Measurements from ENCODE around the gene TMF1.

The TMF1 gene

GRCh38 chr3:69094467-69095205, 42.5 kb upstream of the TMF1 start:
- H3K4me3 ChIP-seq (replicated peaks; ENCODE audit: low read depth, low read length): no peak overlapping the region
- TF ChIP-seq, protein P1, sequence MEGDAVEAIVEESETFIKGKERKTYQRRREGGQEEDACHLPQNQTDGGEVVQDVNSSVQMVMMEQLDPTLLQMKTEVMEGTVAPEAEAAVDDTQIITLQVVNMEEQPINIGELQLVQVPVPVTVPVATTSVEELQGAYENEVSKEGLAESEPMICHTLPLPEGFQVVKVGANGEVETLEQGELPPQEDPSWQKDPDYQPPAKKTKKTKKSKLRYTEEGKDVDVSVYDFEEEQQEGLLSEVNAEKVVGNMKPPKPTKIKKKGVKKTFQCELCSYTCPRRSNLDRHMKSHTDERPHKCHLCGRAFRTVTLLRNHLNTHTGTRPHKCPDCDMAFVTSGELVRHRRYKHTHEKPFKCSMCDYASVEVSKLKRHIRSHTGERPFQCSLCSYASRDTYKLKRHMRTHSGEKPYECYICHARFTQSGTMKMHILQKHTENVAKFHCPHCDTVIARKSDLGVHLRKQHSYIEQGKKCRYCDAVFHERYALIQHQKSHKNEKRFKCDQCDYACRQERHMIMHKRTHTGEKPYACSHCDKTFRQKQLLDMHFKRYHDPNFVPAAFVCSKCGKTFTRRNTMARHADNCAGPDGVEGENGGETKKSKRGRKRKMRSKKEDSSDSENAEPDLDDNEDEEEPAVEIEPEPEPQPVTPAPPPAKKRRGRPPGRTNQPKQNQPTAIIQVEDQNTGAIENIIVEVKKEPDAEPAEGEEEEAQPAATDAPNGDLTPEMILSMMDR (IDR thresholded peaks at IDR 0.05; ENCODE audit: low read length, missing control alignments): no peak
- DNase-seq (ENCODE audit: low read depth): peak; percentile 23

GRCh38 chr3:69092030-69092516, 39.9 kb upstream of the TMF1 start:
- no peak overlapping the region for H3K4me3 ChIP-seq (replicated peaks; ENCODE audit: low read depth, low read length)
- no peak for DNase-seq (ENCODE audit: low read depth)

DNA sequence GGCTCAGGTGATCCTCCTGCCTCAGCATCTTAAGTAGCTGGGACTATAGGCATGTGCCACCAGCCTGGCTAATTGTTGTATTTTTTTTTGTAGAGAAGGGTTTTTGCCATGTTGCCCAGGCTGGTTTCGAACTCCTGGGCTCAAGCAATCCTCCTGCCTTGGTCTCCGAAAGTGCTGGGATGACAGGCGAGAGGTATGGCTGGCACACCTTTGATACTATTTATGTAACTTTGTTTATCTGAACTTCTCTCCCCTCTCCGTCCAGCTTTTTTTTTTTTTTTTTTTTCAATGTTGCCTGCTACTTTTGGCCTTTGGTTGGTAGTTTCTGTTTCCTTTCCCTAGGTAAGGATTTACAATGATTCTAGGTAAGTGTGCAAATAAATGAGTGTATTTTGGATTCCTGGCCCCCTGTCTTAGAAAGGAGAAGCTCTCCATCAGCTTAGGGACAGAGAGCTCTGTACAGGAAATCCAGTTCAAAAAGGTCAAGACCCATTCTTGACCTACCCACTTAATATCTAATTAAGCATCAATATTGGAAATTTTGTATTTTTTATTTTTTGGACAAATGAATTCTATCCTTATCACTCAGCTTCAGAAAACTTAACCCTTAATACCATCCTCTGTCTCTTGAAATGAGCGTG, 39.4 kb upstream of the TMF1 start:
- H3K4me3 ChIP-seq (replicated peaks; ENCODE audit: low read depth, low read length): no peak overlapping the region
- no peak for DNase-seq (ENCODE audit: low read depth)
- TF ChIP-seq, protein P1 (IDR thresholded peaks at IDR 0.05; ENCODE audit: low read length, missing control alignments): no peak

More at GRCh38 chr3:69092030-69092516, 39.9 kb upstream of the TMF1 start:
- TF ChIP-seq, protein P1 (IDR thresholded peaks at IDR 0.05; ENCODE audit: low read length, missing control alignments): no peak

DNA sequence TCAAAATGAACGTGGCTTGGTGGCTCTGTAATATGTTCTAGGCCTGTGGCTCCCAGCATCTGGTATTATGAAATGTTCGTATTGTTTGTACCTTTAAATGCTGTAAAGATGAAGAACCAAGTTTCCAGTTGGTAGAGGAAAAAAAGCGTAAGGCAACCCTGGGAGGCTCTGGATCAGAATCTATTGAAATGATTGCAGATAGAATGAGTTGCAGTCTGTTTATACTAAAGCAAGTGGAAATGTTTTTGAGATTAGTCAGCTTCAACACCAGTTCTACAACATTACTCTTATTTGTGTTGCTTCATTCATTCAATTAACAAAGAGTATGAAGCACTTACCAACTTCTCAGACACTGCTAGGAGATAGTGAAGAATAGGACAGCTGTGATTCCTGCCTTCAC, 37.9 kb upstream of the TMF1 start:
- TF ChIP-seq, protein P1 (IDR thresholded peaks at IDR 0.05; ENCODE audit: low read length, missing control alignments): no peak
- DNase-seq (ENCODE audit: low read depth): peak; percentile 78
- H3K4me3 ChIP-seq (replicated peaks; ENCODE audit: low read depth, low read length): no peak overlapping the region

DNA sequence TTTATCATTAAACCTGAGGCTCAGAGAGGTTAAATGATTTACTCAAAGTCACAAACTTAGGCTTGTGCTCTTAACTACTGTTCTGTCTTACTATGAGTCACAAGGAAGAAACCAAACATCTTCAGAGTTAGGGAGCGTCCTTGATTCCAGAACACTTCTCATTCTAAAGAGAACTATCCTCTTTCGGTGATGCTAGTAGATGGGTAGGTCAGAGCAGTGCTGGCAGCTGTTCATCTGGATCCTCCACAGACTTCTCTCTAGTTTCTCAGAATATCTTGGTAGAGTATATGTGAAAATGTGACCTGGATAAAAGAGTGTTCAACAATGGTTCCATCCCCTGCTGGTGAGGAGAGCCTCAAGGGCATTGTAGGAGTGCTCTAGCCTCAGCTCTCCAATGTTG, 35.9 kb upstream of the TMF1 start:
- H3K4me3 ChIP-seq (replicated peaks; ENCODE audit: low read depth, low read length): peak overlapping the region; percentile 26
- TF ChIP-seq, protein P1 (IDR thresholded peaks at IDR 0.05; ENCODE audit: low read length, missing control alignments): peak; percentile 0
- DNase-seq (ENCODE audit: low read depth): peak; percentile 51

- peak overlapping the region; percentile 98 for H3K4me3 ChIP-seq (replicated peaks; ENCODE audit: low read depth, low read length)
- no peak for DNase-seq (ENCODE audit: low read depth)
- TF ChIP-seq, protein P1 (IDR thresholded peaks at IDR 0.05; ENCODE audit: low read length, missing control alignments): no peak
These were observed 35.1 kb upstream of the TMF1 start for GRCh38 chr3:69087030-69087791.

Data from fibroblast of pulmonary artery (primary cell).